ENCODE measurements around the gene SESN1. TPM values are rescaled to one million over a fixed set of nuclear protein-coding genes. Genes with fewer than 3 reads are reported as not detected.

The SESN1 gene
- total RNA-seq, 1 donor from 2014 or later: 13.2 TPM

- DNase-seq (ENCODE audit: extremely low spot score, unreplicated experiment): no peak
- no peak for TF ChIP-seq CTCF (IDR thresholded peaks at IDR 0.05)
- peaks cover 3% of the 10 kb centered on the region for H3K36me3 Mint-ChIP-seq (ENCODE audit: unreplicated experiment)
- H3K4me1 Mint-ChIP-seq (ENCODE audit: unreplicated experiment): peaks cover 5% of the 10 kb centered on the region
- no peak overlapping the region for H3K4me3 Mint-ChIP-seq (ENCODE audit: unreplicated experiment)
- no peak overlapping the region for H3K27ac Mint-ChIP-seq (ENCODE audit: unreplicated experiment)
- H3K9me3 Mint-ChIP-seq (ENCODE audit: unreplicated experiment): no peaks in the 10 kb centered on the region
- no peaks in the 10 kb centered on the region for H3K27me3 Mint-ChIP-seq (ENCODE audit: unreplicated experiment)
Measured at GRCh38 chr6:109051301-109052017, 43.2 kb downstream of the SESN1 start.

- no peak for DNase-seq (ENCODE audit: extremely low spot score, unreplicated experiment)
- peaks cover 5% of the 10 kb centered on the region for H3K4me1 Mint-ChIP-seq (ENCODE audit: unreplicated experiment)
- no peaks in the 10 kb centered on the region for H3K9me3 Mint-ChIP-seq (ENCODE audit: unreplicated experiment)
- no peak overlapping the region for H3K4me3 Mint-ChIP-seq (ENCODE audit: unreplicated experiment)
- no peak overlapping the region for H3K27ac Mint-ChIP-seq (ENCODE audit: unreplicated experiment)
- no peak for TF ChIP-seq CTCF (IDR thresholded peaks at IDR 0.05)
- H3K36me3 Mint-ChIP-seq (ENCODE audit: unreplicated experiment): peaks cover 3% of the 10 kb centered on the region
- no peaks in the 10 kb centered on the region for H3K27me3 Mint-ChIP-seq (ENCODE audit: unreplicated experiment)
Measured at GRCh38 chr6:109050447-109051102, 44.1 kb downstream of the SESN1 start.

GRCh38 chr6:109050012-109050411 is 44.6 kb downstream of the SESN1 start:
- Mint-ChIP-seq H3K36me3 (ENCODE audit: unreplicated experiment) (peaks cover 3% of the 10 kb centered on the region), H3K4me1 (ENCODE audit: unreplicated experiment) (peaks cover 5% of the 10 kb centered on the region), H3K27ac (ENCODE audit: unreplicated experiment) (no peak overlapping the region), H3K4me3 (ENCODE audit: unreplicated experiment) (no peak overlapping the region), H3K27me3 (ENCODE audit: unreplicated experiment) (no peaks in the 10 kb centered on the region), H3K9me3 (ENCODE audit: unreplicated experiment) (no peaks in the 10 kb centered on the region)
- TF ChIP-seq CTCF (IDR thresholded peaks at IDR 0.05): no peak
- no peak for DNase-seq (ENCODE audit: extremely low spot score, unreplicated experiment)

- Mint-ChIP-seq H3K27me3 (ENCODE audit: unreplicated experiment) (no peaks in the 10 kb centered on the region), H3K36me3 (ENCODE audit: unreplicated experiment) (peaks cover 3% of the 10 kb centered on the region), H3K4me3 (ENCODE audit: unreplicated experiment) (no peak overlapping the region), H3K27ac (ENCODE audit: unreplicated experiment) (no peak overlapping the region), H3K9me3 (ENCODE audit: unreplicated experiment) (no peaks in the 10 kb centered on the region), H3K4me1 (ENCODE audit: unreplicated experiment) (peaks cover 5% of the 10 kb centered on the region)
- TF ChIP-seq CTCF (IDR thresholded peaks at IDR 0.05): no peak
- no peak for DNase-seq (ENCODE audit: extremely low spot score, unreplicated experiment)
Measured at GRCh38 chr6:109048670-109049415, 45.8 kb downstream of the SESN1 start.

- Mint-ChIP-seq H3K9me3 (ENCODE audit: unreplicated experiment) (peaks cover 4% of the 10 kb centered on the region), H3K36me3 (ENCODE audit: unreplicated experiment) (peaks cover 3% of the 10 kb centered on the region), H3K4me3 (ENCODE audit: unreplicated experiment) (no peak overlapping the region), H3K27ac (ENCODE audit: unreplicated experiment) (no peak overlapping the region), H3K27me3 (ENCODE audit: unreplicated experiment) (no peaks in the 10 kb centered on the region), H3K4me1 (ENCODE audit: unreplicated experiment) (peaks cover 1% of the 10 kb centered on the region)
- DNase-seq (ENCODE audit: extremely low spot score, unreplicated experiment): no peak
- no peak for TF ChIP-seq CTCF (IDR thresholded peaks at IDR 0.05)
Measured at GRCh38 chr6:109048176-109048575, 46.5 kb downstream of the SESN1 start.

All from osteocyte (in vitro differentiated cells).